ENCODE results near the gene PKD1L1. TPM values are rescaled to one million over a fixed set of nuclear protein-coding genes. Genes with fewer than 3 reads are reported as not detected.

PKD1L1 gene
- total RNA-seq, 2 donors from 2014 or later = 0.59 to 40.9 TPM

DNA sequence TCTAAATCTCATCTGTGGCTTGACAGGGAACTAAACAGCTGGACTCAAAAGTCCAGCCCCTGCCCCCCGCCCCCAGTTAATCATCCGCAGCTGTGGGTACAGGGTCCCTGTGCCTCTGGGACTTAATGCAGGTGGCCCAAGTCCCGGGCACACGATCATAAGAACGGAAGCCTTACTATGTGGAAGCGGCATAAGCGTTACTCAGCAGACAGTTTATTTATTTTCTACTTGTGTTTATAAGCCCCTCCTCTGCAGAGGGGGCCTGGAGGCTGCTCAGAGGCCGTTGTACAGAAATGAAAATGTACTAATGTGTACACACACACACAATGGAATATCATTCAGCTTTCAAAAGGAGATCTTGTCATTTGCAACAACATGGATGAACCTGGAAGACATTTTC lies 208.4 kb downstream of the PKD1L1 start:
- peaks cover 3% of the 10 kb centered on the region for H3K4me1 ChIP-seq (replicated peaks)
- intact Hi-C loops (cut with DNase I) = no loop called here
- WGBS = 74% methylated on average over 8 of the region's 8 CpGs

GRCh38 chr7:47739301-47739875 lies 208.9 kb downstream of the PKD1L1 start:
- 88% methylated on average over 9 of the region's 9 CpGs for WGBS
- no peaks in the 10 kb centered on the region for H3K36me3 ChIP-seq
- intact Hi-C loops (cut with DNase I) = no loop called here

More for the DNA sequence above, 208.4 kb downstream of the PKD1L1 start:
- Histone ChIP-seq H3K9me3 (no peaks in the 10 kb centered on the region), H3K27ac (no peak overlapping the region), H3K4me3 (no peak overlapping the region), H3K36me3 (no peaks in the 10 kb centered on the region), H3K27me3 (replicated peaks; ENCODE audit: insufficient read depth) (no peaks in the 10 kb centered on the region)
- TF ChIP-seq, protein P1, sequence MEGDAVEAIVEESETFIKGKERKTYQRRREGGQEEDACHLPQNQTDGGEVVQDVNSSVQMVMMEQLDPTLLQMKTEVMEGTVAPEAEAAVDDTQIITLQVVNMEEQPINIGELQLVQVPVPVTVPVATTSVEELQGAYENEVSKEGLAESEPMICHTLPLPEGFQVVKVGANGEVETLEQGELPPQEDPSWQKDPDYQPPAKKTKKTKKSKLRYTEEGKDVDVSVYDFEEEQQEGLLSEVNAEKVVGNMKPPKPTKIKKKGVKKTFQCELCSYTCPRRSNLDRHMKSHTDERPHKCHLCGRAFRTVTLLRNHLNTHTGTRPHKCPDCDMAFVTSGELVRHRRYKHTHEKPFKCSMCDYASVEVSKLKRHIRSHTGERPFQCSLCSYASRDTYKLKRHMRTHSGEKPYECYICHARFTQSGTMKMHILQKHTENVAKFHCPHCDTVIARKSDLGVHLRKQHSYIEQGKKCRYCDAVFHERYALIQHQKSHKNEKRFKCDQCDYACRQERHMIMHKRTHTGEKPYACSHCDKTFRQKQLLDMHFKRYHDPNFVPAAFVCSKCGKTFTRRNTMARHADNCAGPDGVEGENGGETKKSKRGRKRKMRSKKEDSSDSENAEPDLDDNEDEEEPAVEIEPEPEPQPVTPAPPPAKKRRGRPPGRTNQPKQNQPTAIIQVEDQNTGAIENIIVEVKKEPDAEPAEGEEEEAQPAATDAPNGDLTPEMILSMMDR (IDR thresholded peaks at IDR 0.05) = no peak
- TF ChIP-seq POLR2A (IDR thresholded peaks at IDR 0.05) (no peak), POLR2AphosphoS5 (IDR thresholded peaks at IDR 0.05) (no peak)
- no peak for DNase-seq (ENCODE audit: low spot score)

DNA sequence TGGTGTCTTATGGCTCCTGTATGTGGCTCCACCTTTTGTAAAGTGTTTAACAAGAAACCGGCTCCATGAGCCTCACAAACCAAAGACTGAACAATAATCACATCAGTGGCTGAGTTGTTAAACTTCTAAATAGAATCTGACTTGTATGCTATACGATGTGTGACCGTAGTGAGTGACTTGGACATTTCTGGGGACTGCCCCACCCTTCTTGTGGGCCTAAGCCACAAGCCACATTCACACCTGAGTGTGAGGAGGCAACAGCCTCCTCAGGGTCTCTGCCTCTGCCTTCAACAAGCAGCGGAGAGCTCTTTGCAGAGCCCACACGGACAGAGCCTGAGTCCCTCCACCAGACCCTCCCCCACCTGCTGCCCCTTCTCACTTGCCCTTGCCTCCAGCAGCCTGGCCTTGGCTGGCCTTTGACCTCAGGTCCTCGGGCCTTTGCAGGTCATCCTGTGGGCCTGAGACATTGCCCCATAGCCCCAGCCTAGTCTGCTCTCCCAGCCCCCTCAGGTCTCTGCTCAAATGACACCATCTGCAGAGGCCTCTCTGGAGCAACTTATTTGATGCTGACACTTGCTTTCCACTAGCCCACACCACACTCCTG lies 209.6 kb downstream of the PKD1L1 start:
- no peaks in the 10 kb centered on the region for H3K9me3 ChIP-seq
- 62% methylated on average over 6 of the region's 6 CpGs for WGBS
- DNase-seq (ENCODE audit: low spot score) = no peak
- intact Hi-C loops (cut with DNase I) = no loop called here
- TF ChIP-seq POLR2AphosphoS5 (IDR thresholded peaks at IDR 0.05) (no peak), POLR2A (IDR thresholded peaks at IDR 0.05) (no peak)
- TF ChIP-seq, protein P1 (IDR thresholded peaks at IDR 0.05) = no peak
- no peaks in the 10 kb centered on the region for H3K36me3 ChIP-seq
- no peak overlapping the region for H3K4me3 ChIP-seq
- H3K27ac ChIP-seq = no peak overlapping the region
- no peaks in the 10 kb centered on the region for H3K27me3 ChIP-seq (replicated peaks; ENCODE audit: insufficient read depth)
- H3K4me1 ChIP-seq (replicated peaks) = no peaks in the 10 kb centered on the region

More at GRCh38 chr7:47739301-47739875, 208.9 kb downstream of the PKD1L1 start:
- H3K9me3 ChIP-seq = no peaks in the 10 kb centered on the region
- H3K27ac ChIP-seq = no peak overlapping the region
- H3K4me3 ChIP-seq = no peak overlapping the region
- H3K4me1 ChIP-seq (replicated peaks) = peaks cover 3% of the 10 kb centered on the region
- DNase-seq (ENCODE audit: low spot score) = no peak
- H3K27me3 ChIP-seq (replicated peaks; ENCODE audit: insufficient read depth) = no peaks in the 10 kb centered on the region
- TF ChIP-seq POLR2A (IDR thresholded peaks at IDR 0.05) = no peak
- no peak for TF ChIP-seq POLR2AphosphoS5 (IDR thresholded peaks at IDR 0.05)
- TF ChIP-seq, protein P1 (IDR thresholded peaks at IDR 0.05) = no peak

DNA sequence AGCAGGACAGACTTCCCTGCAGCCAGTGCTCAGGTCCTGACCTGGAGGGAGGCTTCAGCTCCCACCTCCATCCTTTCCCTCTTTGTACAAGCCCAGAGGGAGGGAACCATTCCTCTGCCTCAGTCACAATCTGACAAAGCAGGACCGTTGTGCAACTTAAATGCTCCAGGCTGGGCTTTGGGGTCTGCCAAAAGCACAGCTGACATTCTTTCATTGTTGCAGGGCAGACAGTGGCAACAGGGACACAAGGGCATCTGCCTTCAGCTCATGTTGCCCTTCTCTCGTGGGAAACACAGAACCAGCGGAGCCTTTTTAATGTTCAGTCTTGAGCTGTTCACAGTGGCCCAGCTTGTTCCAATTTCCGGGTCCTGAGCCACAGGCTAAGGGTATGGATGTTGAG lies 210.7 kb downstream of the PKD1L1 start:
- TF ChIP-seq, protein P1 (IDR thresholded peaks at IDR 0.05) = no peak
- TF ChIP-seq POLR2A (IDR thresholded peaks at IDR 0.05) (no peak), POLR2AphosphoS5 (IDR thresholded peaks at IDR 0.05) (no peak)
- no peak for DNase-seq (ENCODE audit: low spot score)
- Histone ChIP-seq H3K4me1 (replicated peaks) (no peaks in the 10 kb centered on the region), H3K27me3 (replicated peaks; ENCODE audit: insufficient read depth) (no peaks in the 10 kb centered on the region), H3K27ac (no peak overlapping the region), H3K9me3 (no peaks in the 10 kb centered on the region), H3K36me3 (no peaks in the 10 kb centered on the region), H3K4me3 (no peak overlapping the region)
- 88% methylated on average over 4 of the region's 4 CpGs for WGBS
- intact Hi-C loops (cut with DNase I) = no loop called here

All from prostate gland (tissue), 2 donors.